HCT116 (cell line): ENCODE data around the gene COA1. TPM values are rescaled to one million over a fixed set of nuclear protein-coding genes. Genes with fewer than 3 reads are reported as not detected.
A peak's percentile ranks its signal among the peaks of the same experiment; 100 is the strongest.

Experiments
- ATAC-seq: fragments of 200-7000 bp; cut with Tn5 transposase; 2 replicates; pipeline ENCODE4 v1.9.1; 2020; ENCODE audit warnings: mild to moderate bottlenecking, moderate library complexity
- Bru-seq: library from RNA; stranded (reverse); fragments of 400-500 nt; gene quantifications from one replicate; lab custom pipeline; 2021; lab: Mats Ljungman, UMichigan
- BruChase-seq, 2 experiments: library from RNA; stranded (reverse); fragments of 400-500 nt; gene quantifications; one replicate each; lab custom pipeline; 2021; lab: Mats Ljungman, UMichigan
- BruUV-seq: library from RNA; stranded (reverse); fragments of 400-500 nt; replicated peaks from 2 replicates; lab custom pipeline; 2021; lab: Mats Ljungman, UMichigan
- CTCF ChIA-PET: fragments of 300-600 bp; sonication (Branson Sonifier 250); formaldehyde crosslinking; loops from one replicate; lab custom pipeline; 2021; ENCODE audit warnings: antibody characterized with exemption; lab: Charles Lee
- POLR2A ChIA-PET: fragments of 300-600, 350-600 bp; sonication (Branson Sonifier 250); formaldehyde crosslinking; loops from one replicate; lab custom pipeline; 2021; ENCODE audit warnings: antibody characterized with exemption; lab: Charles Lee
- RAD21 ChIA-PET, 2 experiments: fragments of 300-600 bp; sonication (Branson Sonifier 250); formaldehyde crosslinking; loops; one replicate each; lab custom pipeline; 2023; ENCODE audit warnings: low total read pairs in 2 of 2; ENCODE audit not compliant: uncharacterized antibody in 2 of 2, unreplicated experiment in 2 of 2, low non-redundant PET in 1 of 2; lab: Charles Lee
- DNase-seq: peaks from one replicate; pipeline ENCODE4 v3.0.0-alpha.2; 2010; ENCODE audit warnings: low read depth, low spot score
- H2AFZ ChIP-seq: fragments of 200-600 bp; shearing (Covaris generic), sonication (generic); 2 replicates; pipeline ENCODE4 v1.6.1; 2017; ENCODE audit warnings: low read depth, mixed run types, mixed read lengths, antibody characterized with exemption, low read length; ENCODE audit not compliant: poor library complexity, severe bottlenecking
- H3K27ac ChIP-seq: 2 replicates; pipeline ENCODE4 v1.5.1; 2012; ENCODE audit warnings: low read depth, low read length
- H3K27me3 ChIP-seq: fragments of 200-600 bp; sonication (generic); 2 replicates; pipeline ENCODE4 v1.6.1; 2016; ENCODE audit warnings: mixed run types, low read length, mixed read lengths; ENCODE audit not compliant: insufficient read depth
- H3K36me3 ChIP-seq, 2 experiments: fragments of 200-500 bp in 1 of 2; fragments of 200-600 bp in 1 of 2; sonication (Bioruptor generic) in 1 of 2; sonication (generic) in 1 of 2; 2 replicates each; pipeline versions ENCODE4 v1.5.1 to v1.6.1; 2014 to 2016; ENCODE audit warnings: low read length in 2 of 2, inconsistent platforms in 1 of 2, mixed read lengths in 1 of 2, mixed run types in 1 of 2; ENCODE audit not compliant: insufficient read depth in 2 of 2, control insufficient read depth in 1 of 2
- H3K4me1 ChIP-seq, 2 experiments: fragments of 200-600 bp in 1 of 2; sonication (generic) in 1 of 2; 2 replicates each; pipeline versions ENCODE4 v1.5.1 to v1.6.1; 2012 to 2017; ENCODE audit warnings: low read length in 2 of 2, inconsistent platforms in 1 of 2, mild to moderate bottlenecking in 1 of 2, mixed read lengths in 1 of 2, mixed run types in 1 of 2, moderate library complexity in 1 of 2; ENCODE audit not compliant: insufficient read depth in 2 of 2, control insufficient read depth in 1 of 2
- H3K4me2 ChIP-seq: fragments of 200-600 bp; sonication (generic); 2 replicates; pipeline ENCODE4 v1.6.1; 2017; ENCODE audit warnings: mixed run types, low read length, mixed read lengths
- H3K4me3 ChIP-seq, 2 experiments: fragments of 200-600 bp in 1 of 2; sonication (generic) in 1 of 2; replicated peaks in 1 of 2; 2 replicates each; pipeline ENCODE4 v1.5.1; 2011 to 2016; ENCODE audit warnings: low read length in 2 of 2, control low read depth in 1 of 2, low read depth in 1 of 2, mild to moderate bottlenecking in 1 of 2, mixed read lengths in 1 of 2, mixed run types in 1 of 2
- H3K79me2 ChIP-seq: fragments of 200-600 bp; sonication (generic); 2 replicates; pipeline ENCODE4 v1.6.1; 2017; ENCODE audit warnings: mild to moderate bottlenecking, mixed run types, low read length, moderate library complexity, mixed read lengths; ENCODE audit not compliant: insufficient read depth
- H3K9ac ChIP-seq: fragments of 200-600 bp; sonication (generic); 2 replicates; pipeline ENCODE4 v1.6.1; 2016; ENCODE audit warnings: low read length, mixed read lengths
- H3K9me2 ChIP-seq: fragments of 200-600 bp; sonication (generic), shearing (Covaris generic); 2 replicates; pipeline ENCODE4 v1.6.1; 2017; ENCODE audit warnings: mixed run types, mild to moderate bottlenecking, moderate library complexity; ENCODE audit not compliant: insufficient read depth
- H3K9me3 ChIP-seq, 2 experiments: fragments of 200-500 bp in 1 of 2; fragments of 200-600 bp in 1 of 2; sonication (Bioruptor generic) in 1 of 2; sonication (generic) in 1 of 2; 2 replicates each; pipeline ENCODE4 v1.6.1; 2014 to 2017; ENCODE audit warnings: low read length in 2 of 2, mixed read lengths in 2 of 2, inconsistent platforms in 1 of 2, low read depth in 1 of 2, mild to moderate bottlenecking in 1 of 2, mixed run types in 1 of 2, moderate library complexity in 1 of 2; ENCODE audit not compliant: control insufficient read depth in 1 of 2, insufficient read depth in 1 of 2
- H4K20me1 ChIP-seq: fragments of 200-600 bp; sonication (generic), shearing (Covaris generic); 2 replicates; pipeline ENCODE4 v1.6.1; 2017; ENCODE audit warnings: mixed run types, mild to moderate bottlenecking, moderate library complexity; ENCODE audit not compliant: insufficient read depth
- ATF3 ChIP-seq: IDR thresholded peaks from 2 replicates; pipeline ENCODE4 v1.6.1; 2012
- CBX3 ChIP-seq: IDR thresholded peaks from 2 replicates; pipeline ENCODE4 v1.6.1; 2012; ENCODE audit warnings: low read depth
- CEBPB ChIP-seq: IDR thresholded peaks from 2 replicates; pipeline ENCODE4 v1.6.1; 2012; ENCODE audit warnings: low read depth
- ELF1 ChIP-seq: IDR thresholded peaks from 2 replicates; pipeline ENCODE4 v1.6.1; 2012; ENCODE audit warnings: low read depth, borderline replicate concordance
- FOSL1 ChIP-seq: IDR thresholded peaks from 2 replicates; pipeline ENCODE4 v1.6.1; 2012; ENCODE audit warnings: low read depth
- JUND ChIP-seq: IDR thresholded peaks from 2 replicates; pipeline ENCODE4 v1.6.1; 2012
- MAX ChIP-seq: IDR thresholded peaks from 2 replicates; pipeline ENCODE4 v1.6.1; 2012
- POLR2A ChIP-seq: IDR thresholded peaks from 2 replicates; pipeline ENCODE4 v1.7.0; 2011; ENCODE audit warnings: borderline replicate concordance; ENCODE audit not compliant: insufficient read depth, insufficient read length; ENCODE audit errors: extremely low read depth
- POLR2AphosphoS5 ChIP-seq: IDR thresholded peaks from 2 replicates; pipeline ENCODE4 v1.6.1; 2011; ENCODE audit warnings: mild to moderate bottlenecking, low read depth, low read length, moderate library complexity
- RAD21 ChIP-seq: IDR thresholded peaks from 2 replicates; pipeline ENCODE4 v1.6.1; 2012; ENCODE audit warnings: low read depth, mild to moderate bottlenecking
- SIN3A ChIP-seq: IDR thresholded peaks from 2 replicates; pipeline ENCODE4 v1.6.1; 2012; ENCODE audit warnings: low read depth
- SP1 ChIP-seq: IDR thresholded peaks from 2 replicates; pipeline ENCODE4 v1.6.1; 2012; ENCODE audit warnings: low read depth
- TCF7L2 ChIP-seq: IDR thresholded peaks from 2 replicates; pipeline ENCODE4 v1.7.0; 2011; ENCODE audit warnings: borderline replicate concordance, inconsistent platforms; ENCODE audit not compliant: insufficient read depth, insufficient read length; ENCODE audit errors: extremely low read depth
- YY1 ChIP-seq: IDR thresholded peaks from 2 replicates; pipeline ENCODE4 v1.6.1; 2011; ENCODE audit warnings: low read length, low read depth, moderate library complexity, mild to moderate bottlenecking; ENCODE audit not compliant: insufficient replicate concordance; ENCODE audit errors: extremely low read depth
- ZFX ChIP-seq: fragments of 450-650 bp; IDR thresholded peaks from 2 replicates; pipeline ENCODE4 v1.6.1; 2017
- intact Hi-C: fragments of 100-400 bp; cut with micrococcal nuclease; formaldehyde crosslinking; loops from 2 replicates; pipeline ENCODE4 v1.10.0; 2022
- long read RNA-seq: library from polyadenylated mRNA; unstranded; transcript quantifications from one replicate; pipeline ENCODE4 v2.0.0, GENCODE V29; 2021; ENCODE audit not compliant: unreplicated experiment
- polyA plus RNA-seq: library from polyadenylated mRNA; unstranded; fragments of >200 nt; gene quantifications from 2 replicates; pipeline ENCODE4 v1.2.1, GENCODE V29; 2012; ENCODE audit warnings: missing spikeins
- total RNA-seq: library from RNA; stranded (reverse); gene quantifications from one replicate; pipeline ENCODE4 v1.2.1, GENCODE V29; 2021; ENCODE audit not compliant: unreplicated experiment
- TF ChIP-seq, protein P1 (sequence below): IDR thresholded peaks from 2 replicates; pipeline ENCODE4 v1.6.1; 2012; ENCODE audit warnings: low read depth

The COA1 gene
- total RNA-seq: 78.5 TPM
- polyA plus RNA-seq: 39.5 and 52.2 TPM in 2 replicates
- percentile 90 among the genes with signal in this experiment for Bru-seq, nascent RNA
- BruChase-seq, experiment 1, labeled RNA remaining after a 6-hour chase: percentile 84 among the genes with signal in this experiment
- percentile 90 among the genes with signal in this experiment for BruChase-seq, experiment 2, labeled RNA remaining after a 2-hour chase
- long read RNA-seq, transcript COA1-210 (7 exons, 1,520 nt): minor isoform, 11 of 63 reads
- long read RNA-seq, transcript COA1-201 (6 exons, 927 nt): major isoform, 12 of 63 reads
- long read RNA-seq, partial matches to known transcripts: 12 of 63 reads
- long read RNA-seq, other reads (novel, unspliced or antisense): 23 of 63 reads

DNA sequence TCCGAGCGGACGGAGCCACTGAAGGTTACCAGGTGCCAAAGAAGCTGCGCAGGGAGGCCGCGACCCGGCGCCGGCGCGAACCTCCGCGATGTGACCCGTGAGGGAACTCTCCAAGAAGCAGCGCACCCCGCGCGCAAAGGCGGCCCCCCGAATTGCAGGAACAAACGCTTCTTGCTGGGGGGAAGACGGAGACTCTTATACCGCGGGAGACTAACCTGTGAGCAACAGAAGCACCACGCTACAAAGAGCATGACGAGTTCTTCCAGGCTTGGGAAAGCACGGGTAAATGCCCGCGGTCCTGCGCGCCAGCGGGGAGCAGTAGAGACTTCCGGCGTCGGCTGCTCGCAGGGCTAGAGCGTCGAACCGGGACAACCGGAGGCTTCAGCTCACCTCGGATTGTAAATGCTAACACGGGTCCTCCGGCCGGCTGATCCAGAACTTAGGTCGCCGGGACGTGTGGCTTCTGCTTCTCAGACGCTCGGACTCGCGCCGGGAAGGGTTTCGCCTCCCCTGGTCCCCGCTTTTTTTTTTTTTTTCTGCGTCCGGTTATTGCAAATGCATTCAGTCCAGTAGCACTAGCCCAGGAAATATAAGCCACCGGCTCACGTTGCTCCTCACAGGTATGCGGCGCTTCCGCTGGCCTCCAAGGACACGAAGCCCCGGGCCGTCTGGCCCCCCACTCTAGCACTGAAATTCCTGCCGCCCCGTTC, at the start of gene COA1:
TSS of gene COA1 (minus strand) at position 310 of the 710 bp plus-strand sequence. CDS start 80,909 bp downstream, outside the sequence.
- peak within 1 kb of the TSS; percentile 81 to 97 for H3K4me3 ChIP-seq
- H3K27me3 ChIP-seq: no peaks in the 10 kb centered on the region
- peaks cover 10% of the 10 kb centered on the region; the same call in 1 of the 2 replicates for H4K20me1 ChIP-seq
- intact Hi-C loops: loop anchor here (1.0 to 10.0 kb wide), 3 partner anchors 81 to 795 kb away; partner anchors contain the start of genes MRPL32 and PSMA2
- H3K9ac ChIP-seq: peak within 1 kb of the TSS; percentile 94
- H3K79me2 ChIP-seq: peaks cover 55% of the 10 kb centered on the region
- no TSS peak for BruUV-seq
- peak; percentile 96 for ATAC-seq
- TF ChIP-seq FOSL1: no peak
- TF ChIP-seq ZFX: peak; percentile 59; the same call in 1 of the 2 replicates
- peak; percentile 25; the same call in 1 of the 2 replicates for TF ChIP-seq RAD21
- TF ChIP-seq ATF3: no peak
- TF ChIP-seq CBX3: peak; percentile 82; the same call in 1 of the 2 replicates
- TF ChIP-seq JUND: peak; percentile 58; the same call in 1 of the 2 replicates
- peak; percentile 86 for TF ChIP-seq POLR2A
- TF ChIP-seq SIN3A: peak; percentile 91
- peak; percentile 85 for TF ChIP-seq MAX
- TF ChIP-seq ELF1: peak; percentile 17; the same call in 1 of the 2 replicates
- TF ChIP-seq YY1: no peak
- TF ChIP-seq, protein P1, sequence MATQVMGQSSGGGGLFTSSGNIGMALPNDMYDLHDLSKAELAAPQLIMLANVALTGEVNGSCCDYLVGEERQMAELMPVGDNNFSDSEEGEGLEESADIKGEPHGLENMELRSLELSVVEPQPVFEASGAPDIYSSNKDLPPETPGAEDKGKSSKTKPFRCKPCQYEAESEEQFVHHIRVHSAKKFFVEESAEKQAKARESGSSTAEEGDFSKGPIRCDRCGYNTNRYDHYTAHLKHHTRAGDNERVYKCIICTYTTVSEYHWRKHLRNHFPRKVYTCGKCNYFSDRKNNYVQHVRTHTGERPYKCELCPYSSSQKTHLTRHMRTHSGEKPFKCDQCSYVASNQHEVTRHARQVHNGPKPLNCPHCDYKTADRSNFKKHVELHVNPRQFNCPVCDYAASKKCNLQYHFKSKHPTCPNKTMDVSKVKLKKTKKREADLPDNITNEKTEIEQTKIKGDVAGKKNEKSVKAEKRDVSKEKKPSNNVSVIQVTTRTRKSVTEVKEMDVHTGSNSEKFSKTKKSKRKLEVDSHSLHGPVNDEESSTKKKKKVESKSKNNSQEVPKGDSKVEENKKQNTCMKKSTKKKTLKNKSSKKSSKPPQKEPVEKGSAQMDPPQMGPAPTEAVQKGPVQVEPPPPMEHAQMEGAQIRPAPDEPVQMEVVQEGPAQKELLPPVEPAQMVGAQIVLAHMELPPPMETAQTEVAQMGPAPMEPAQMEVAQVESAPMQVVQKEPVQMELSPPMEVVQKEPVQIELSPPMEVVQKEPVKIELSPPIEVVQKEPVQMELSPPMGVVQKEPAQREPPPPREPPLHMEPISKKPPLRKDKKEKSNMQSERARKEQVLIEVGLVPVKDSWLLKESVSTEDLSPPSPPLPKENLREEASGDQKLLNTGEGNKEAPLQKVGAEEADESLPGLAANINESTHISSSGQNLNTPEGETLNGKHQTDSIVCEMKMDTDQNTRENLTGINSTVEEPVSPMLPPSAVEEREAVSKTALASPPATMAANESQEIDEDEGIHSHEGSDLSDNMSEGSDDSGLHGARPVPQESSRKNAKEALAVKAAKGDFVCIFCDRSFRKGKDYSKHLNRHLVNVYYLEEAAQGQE: no peak
- peak; percentile 98 for TF ChIP-seq POLR2AphosphoS5
- TF ChIP-seq CEBPB: no peak
- TF ChIP-seq SP1: peak; percentile 34; the same call in 1 of the 2 replicates
- TF ChIP-seq TCF7L2: peak; percentile 40
- H3K4me2 ChIP-seq: peak within 1 kb of the TSS; percentile 90
- DNase-seq: peak; percentile 90
- H3K9me3 ChIP-seq: no peaks in the 10 kb centered on the region
- CTCF ChIA-PET: interaction anchor here (0.7 to 1.8 kb wide), 2 partner anchors 147 to 836 kb away, joined by 3 to 9 read pairs; partner anchors contain the start of gene STK17A
- H3K4me1 ChIP-seq: peaks cover 5 to 11% of the 10 kb centered on the region in 2 experiments; a peak in 3 of 4 replicates
- RAD21 ChIA-PET: interaction anchor here in 1 of 2 experiments (0.7 to 1.0 kb wide), 2 partner anchors 29 to 147 kb away, joined by 3 to 5 read pairs; partner anchors contain the start of gene BLVRA
- peak within 1 kb of the TSS; percentile 67 for H3K27ac ChIP-seq
- H3K36me3 ChIP-seq: no peaks in the 10 kb centered on the region
- POLR2A ChIA-PET: interaction anchor here (0.7 to 2.1 kb wide), 6 partner anchors 17 to 241 kb away, joined by 3 to 11 read pairs (median 4); partner anchors contain the start of genes BLVRA and STK17A
- H2AFZ ChIP-seq: peak within 1 kb of the TSS; percentile 78
- H3K9me2 ChIP-seq: no peaks in the 10 kb centered on the region
